AG20443 (cell line): ENCODE data around the gene COL15A1.
A peak's percentile ranks its signal among the peaks of the same experiment; 100 is the strongest.

Source experiments
- DNase-seq: peaks from one replicate; pipeline ENCODE4 v3.0.0; 2012; ENCODE audit warnings: low spot score, mixed read lengths

COL15A1 gene

GRCh38 chr9:99108131-99108530 lies 164.4 kb downstream of the COL15A1 start:
- DNase-seq: no peak

GRCh38 chr9:99109522-99109921 lies 165.8 kb downstream of the COL15A1 start:
- DNase-seq: peak; percentile 51

- no peak for DNase-seq
Measured at GRCh38 chr9:99112750-99113413, 169.2 kb downstream of the COL15A1 start.

GRCh38 chr9:99113414-99114048 lies 169.8 kb downstream of the COL15A1 start:
- no peak for DNase-seq

GRCh38 chr9:99114049-99114440 lies 170.3 kb downstream of the COL15A1 start:
- no peak for DNase-seq

GRCh38 chr9:99114846-99115500 lies 171.3 kb downstream of the COL15A1 start:
- no peak for DNase-seq

GRCh38 chr9:99116003-99116411 lies 172.3 kb downstream of the COL15A1 start:
- no peak for DNase-seq

GRCh38 chr9:99118782-99119466 lies 175.2 kb downstream of the COL15A1 start:
- no peak for DNase-seq

GRCh38 chr9:99119976-99120655 lies 176.4 kb downstream of the COL15A1 start:
- no peak for DNase-seq
